Renal cortical epithelial cell (primary cell): ENCODE measurements around the gene MRPL9. TPM values are rescaled to one million over a fixed set of nuclear protein-coding genes. Genes with fewer than 3 reads are reported as not detected.
"Not testable (repeated sequence)": the region's sequence is repeated elsewhere in the genome, so short reads cannot be mapped to it uniquely, and the experiment has no call there.

ENCODE experiments used
- DNase-seq: peaks from one replicate; pipeline ENCODE4 v3.0.0-alpha.2; 2011; ENCODE audit warnings: low read depth
- total RNA-seq: library from RNA; depleted of rRNA; stranded (reverse); fragments of >200 nt; gene quantifications from 2 replicates; pipeline ENCODE4 v1.2.3, GENCODE V29; 2014

The MRPL9 gene
- total RNA-seq, 1 donor from 2014 or later, result 48.3 TPM

DNA sequence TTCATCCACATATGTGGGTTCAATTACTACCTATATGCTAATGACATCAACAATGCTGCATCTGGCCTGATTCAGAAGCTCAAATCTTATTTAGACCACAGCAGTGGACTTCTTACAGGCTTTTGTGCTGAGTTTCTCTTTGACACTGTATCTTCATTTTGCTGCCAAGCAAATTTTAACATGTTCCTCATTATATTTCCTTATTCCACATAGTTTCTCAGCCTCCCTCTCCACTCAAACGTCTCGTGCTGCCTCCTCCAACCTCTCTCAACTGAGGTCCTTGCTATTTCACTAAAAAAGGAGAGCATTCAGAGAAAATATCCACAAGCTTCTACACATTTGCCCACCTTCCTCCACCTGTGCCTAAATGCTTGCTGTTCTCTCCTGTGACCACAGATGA is 20.5 kb upstream of the MRPL9 start:
- DNase-seq, result no peak

DNA sequence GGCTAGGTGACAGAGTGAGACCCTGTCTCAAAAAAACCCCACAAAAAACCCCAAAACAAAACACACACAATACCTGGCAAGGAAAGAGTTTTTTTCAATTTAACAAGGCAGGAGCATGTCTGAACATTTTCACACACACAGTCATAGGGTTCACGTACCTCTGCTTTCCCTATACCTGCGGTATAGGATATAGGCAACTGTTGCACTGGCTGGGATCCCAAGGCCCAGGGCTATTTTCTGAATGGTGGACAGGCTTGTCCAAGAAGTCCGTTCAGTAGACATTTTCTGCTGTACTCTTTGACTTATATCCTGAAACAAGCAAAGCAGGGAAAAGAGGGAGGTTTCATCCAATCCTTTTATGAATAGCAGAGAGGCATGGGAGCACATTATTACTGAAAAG is 19.4 kb upstream of the MRPL9 start:
- DNase-seq, result no peak

DNA sequence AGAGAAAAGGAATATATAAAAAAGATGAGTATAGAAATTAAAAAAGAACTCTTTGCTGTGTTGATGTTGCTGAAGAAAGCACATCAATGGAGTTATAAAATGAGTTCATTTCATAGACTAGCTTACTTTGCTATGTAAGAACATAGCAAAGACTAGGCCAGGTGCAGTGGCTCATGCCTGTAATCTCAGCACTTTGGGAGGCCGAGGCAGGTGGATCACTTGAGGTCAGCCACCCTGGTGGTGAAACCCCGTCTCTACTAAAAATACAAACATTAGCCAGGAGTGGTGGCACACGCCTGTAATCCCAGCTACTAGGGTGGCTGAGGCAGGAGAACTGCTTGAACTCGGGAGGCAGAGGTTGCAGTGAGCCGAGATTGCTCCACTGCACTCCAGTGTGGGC is 18.7 kb upstream of the MRPL9 start:
- not testable (repeated sequence) for DNase-seq

DNA sequence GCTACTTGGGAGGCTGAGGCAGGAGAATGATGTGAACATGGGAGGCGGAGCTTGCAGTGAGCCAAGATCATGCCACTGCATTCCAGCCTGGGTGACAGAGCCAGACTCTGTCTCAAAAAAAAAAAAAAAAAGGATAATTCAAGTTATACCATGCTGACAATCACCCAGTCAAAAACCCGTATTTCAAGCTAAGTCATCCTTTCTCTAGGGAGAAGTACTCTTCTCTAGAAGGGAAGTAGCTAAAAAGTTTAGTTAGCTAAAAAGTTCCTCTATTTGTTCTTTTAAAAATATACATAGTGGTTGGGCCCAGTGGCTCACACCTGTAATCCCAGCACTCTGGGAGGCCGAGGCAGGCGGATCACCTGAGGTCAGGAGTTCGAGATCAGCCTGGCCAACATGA is 17.4 kb upstream of the MRPL9 start:
- DNase-seq, result not testable (repeated sequence)

DNA sequence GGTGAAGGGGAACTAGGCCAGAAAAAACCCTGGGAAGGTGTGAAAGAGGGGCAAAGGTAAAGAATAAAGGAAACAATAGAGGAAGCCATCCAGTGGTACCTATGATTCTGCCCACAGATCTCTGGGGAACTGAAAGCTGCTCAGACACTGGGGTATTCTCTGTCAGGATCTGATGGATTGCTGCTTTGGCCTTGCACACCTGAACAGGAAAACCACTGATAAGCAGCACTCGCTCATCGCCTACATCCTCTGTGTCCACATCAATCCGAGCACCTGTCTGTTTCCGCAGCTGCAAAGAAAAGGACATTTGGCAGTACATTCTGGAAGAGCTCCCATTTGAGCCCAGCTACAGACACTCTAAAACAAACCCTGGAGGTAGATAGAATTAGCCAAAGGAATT is 16.6 kb upstream of the MRPL9 start:
- no peak for DNase-seq

DNA sequence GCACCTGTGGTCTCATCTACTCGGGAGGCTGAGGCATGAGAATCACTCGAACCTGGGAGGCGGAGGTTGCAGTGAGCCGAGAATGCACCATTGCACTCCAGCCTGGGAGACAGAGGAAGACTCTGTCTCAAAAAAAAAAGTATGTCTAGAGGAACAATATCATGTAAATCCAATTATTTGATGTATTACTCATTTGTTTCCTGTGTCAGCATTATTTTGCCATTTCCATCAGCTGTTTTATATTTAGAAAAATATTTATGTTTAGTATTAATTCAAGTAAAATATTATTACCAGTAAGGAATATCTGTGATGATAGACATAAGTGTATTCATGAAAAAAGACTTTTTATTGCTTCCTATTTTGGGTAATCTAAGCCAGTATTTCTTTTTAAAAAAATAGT is 14.0 kb upstream of the MRPL9 start:
- DNase-seq, result no peak

DNA sequence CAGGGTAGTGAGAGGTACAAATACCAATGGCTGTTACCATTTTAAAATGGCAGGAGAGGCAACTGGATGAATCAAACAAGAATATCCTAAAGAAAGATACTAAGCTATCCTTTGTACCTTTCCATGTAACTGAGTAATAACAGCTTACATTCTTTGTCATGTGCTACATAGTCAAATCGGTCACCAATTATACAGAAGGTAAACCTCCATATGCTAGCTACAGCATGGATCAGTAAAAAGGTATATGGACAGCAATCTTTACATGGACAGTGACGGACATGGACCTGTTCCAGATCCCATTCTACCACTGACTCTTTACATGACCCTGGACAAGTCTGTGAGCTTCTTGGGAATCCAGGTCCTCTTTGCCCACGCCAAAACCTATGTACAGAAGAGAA is 13.4 kb upstream of the MRPL9 start:
- no peak for DNase-seq

DNA sequence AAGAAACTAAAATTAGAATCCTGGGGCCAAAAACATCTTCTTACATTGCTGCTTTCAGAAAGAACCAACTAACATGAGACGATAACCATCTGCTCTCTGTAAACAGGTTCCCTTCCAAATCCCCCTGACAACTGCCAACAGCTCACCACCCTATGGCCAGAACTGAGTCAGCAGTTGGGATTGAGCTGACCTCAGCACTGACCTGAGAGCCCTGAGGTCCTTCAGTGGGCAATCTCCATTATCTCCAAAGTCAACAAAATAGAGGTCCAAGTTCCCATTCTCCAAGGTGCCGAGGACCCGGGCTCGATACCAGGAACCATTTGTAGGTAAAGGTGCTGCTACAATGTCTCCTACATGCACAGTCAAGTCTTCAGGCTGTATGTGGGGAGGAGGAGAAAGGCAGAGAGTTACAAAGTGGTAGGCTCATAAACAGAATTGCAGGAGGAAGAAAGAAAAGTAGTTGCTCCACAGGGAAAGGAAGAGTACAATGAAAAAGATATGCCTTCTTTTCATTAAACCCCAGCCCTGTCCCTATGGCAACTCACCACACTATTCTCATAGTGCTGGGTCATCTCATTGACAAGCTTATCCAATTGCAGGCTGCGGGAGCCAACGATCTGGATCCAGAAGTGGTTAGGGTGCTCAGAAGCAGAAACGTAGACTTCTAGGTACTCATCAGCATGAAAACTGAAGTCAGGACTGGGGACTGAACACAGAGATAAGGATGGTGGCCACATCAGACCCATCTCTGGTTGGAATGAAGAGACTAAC is 12.8 kb upstream of the MRPL9 start:
- no peak for DNase-seq

DNA sequence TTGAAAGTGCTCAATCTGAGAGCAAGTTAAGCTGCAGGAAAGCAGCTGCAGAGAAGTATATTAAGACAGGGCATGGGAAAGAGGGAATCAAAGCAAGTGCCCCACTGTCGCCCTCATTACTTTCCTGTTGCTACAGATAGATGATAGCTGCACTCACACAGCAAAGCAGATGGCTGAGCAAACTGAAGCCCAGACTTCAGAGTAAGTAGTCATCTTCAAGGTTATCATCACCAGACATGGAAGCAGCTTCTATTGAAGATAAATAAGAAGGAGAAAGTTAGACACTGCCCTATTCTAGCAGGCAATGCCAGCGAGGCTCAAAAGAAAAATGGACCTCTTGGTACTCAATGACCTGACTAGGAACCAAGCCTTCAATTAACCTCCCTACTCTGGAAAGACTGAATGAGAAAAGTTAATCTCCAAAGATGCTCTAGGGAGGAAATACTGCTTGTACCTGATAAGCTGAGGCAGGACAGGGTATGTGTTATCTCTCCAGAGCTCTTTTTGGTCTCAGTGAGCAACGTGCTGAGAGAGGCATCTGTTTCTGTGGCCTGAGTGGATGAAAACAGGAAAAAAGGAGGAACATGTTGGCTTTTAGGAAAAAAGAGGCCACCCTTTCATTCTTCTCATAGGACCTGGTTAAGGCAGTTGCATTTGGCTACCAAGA is 11.1 kb upstream of the MRPL9 start:
- no peak for DNase-seq

DNA sequence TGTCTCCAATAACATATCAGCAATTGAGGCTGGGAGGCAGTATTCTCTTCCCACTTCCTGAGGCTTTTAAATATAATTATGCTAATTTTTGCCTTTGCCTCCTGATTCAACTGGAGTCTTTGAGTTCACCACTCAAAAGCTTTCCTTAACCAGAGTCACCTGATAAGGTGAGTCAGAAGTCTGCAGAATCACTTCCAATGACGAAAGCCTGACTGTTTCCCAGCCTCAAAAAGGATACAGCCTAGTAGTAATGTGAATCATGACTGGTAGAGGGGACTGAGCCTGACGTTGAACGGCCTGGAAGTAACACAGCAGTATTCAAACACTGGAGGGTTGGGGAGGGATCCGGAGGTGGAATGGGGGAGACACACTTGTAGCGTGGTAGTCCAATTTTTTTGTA is 10.4 kb upstream of the MRPL9 start:
- DNase-seq, result peak; percentile 97

DNA sequence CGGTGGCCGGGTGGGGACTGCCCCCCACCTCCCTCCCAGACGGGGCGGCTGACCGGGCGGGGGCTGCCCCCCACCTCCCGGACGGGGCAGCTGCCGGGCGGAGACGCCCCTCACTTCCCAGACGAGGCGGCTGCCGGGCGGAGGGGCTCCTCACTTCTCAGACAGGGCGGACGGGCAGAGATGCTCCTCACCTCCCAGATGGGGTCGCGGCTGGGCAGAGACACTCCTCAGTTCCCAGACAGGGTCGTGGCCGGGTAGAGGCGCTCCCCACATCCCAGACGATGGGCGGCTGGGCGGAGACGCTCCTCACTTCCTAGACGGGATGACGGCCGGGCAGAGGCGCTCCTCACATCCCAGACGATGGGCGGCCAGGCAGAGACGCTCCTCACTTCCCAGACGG is 6.0 kb upstream of the MRPL9 start:
- not testable (repeated sequence) for DNase-seq

DNA sequence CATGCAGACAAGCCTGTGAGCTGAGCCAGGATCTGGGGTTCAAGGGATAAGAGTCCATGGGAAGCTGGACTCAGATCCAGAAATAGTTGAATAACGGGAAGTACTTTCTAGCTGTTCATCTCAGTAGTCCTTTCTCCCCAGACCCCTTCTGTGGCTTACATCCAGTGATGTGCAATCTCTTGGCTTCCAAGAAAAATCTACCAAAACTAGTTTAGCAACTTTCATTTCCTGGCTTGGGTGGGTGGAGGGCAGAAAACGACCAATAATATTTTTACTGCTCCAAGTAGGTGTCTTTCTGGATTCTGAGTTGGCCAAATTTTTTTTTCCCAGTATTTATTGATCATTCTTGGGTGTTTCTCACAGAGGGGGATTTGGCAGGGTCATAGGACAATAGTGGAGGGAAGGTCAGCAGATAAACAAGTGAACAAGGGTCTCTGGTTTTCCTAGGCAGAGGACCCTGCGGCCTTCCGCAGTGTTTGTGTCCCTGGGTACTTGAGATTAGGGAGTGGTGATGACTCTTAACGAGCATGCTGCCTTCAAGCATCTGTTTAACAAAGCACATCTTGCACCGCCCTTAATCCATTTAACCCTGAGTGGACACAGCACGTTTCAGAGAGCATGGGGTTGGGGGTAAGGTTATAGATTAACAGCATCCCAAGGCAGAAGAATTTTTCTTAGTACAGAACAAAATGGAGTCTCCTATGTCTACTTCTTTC is 5.2 kb upstream of the MRPL9 start:
- not testable (repeated sequence) for DNase-seq

DNA sequence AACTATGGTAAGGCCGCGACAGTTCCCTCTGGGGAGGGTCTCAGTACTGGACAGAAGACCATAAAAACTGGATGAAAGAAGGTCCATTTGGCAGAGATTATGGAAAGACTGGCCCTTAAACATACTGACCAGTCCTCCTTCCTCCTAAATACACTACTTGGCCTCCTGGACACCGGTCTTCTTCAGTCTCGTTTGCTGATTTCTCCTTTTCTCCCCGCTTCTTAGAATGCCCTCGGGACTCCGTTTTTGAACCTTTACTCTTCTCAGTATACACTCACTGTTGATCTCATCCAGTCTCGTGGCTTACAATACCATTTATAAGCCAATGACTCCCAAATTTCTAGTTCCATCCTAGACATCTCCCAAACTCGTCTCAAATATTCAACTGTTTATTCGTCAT is 694 bp upstream of the MRPL9 start:
- DNase-seq, result no peak

DNA sequence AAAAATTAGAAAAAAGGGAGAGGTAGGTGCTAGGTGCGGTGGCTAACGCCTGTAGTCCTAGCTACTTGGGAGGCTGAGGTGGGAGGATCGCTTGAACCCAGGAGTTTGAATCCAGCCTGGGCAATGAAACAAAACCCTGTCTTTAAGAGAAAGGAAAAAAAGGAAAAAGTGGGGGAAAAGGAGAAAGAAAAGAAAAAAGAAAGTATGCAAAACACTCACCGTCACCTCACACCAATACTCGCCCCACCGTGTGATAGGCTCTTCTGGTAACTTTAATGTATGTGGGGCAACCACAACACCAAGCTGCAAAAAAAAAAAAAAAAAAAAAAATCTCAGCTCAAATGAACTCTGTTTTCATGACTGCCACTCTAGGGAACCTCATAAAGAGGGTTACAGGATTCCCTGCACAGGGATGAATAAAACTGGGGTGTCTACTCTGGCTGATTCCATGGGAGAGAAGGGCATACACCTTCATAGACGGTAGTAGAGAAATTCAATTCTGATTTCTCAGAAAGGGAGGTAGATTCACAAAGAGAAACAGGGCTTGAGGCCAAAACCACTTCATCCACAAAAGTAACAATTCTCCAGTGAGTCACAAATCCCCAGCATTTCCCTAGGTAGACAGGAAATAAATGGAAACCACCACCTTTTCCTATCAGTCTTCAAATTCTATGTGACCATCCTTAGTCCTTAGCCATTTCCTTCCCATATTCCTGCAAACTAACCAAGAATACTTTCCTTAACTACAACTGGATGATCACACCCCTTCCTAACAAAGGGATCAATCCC is 2.5 kb downstream of the MRPL9 start:
- peak; percentile 24 for DNase-seq

DNA sequence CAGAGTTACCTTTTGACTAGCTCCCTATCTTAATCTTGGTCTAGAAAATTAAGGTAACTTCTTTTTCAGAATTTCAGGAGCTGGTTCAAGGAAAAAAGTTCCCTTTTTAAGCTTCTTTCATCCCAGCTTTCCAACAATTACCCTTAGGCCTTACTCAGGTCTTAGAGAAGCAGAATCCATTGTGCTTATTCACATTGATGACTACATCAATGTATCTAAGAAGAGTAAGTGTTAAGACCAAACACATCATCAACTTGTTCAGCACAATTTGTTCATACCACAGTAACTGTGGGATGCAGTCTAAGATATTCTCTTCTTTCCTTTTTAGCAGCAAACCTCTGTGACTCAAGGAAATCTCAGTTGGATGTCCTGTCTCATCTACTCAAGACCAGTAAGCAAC is 4.1 kb downstream of the MRPL9 start:
- no peak for DNase-seq

DNA sequence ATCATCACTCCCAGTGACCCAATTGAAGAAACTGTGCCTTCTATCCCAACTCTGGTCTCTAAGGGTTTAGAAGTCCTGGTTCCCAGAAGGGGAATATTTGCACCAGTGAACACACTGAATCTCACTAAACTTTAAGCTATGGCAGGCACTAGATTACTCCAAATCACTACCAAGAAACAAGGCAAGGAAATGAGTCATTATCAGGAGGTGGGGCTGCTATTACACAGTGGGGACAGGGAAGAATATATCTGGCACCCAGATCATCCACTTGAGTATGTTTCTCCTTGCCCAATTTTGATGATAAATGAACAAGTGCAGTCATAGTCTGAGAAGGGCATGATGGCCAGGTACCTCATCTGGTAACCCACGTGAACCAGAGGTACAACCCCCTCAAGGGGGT is 7.0 kb downstream of the MRPL9 start:
- DNase-seq, result peak; percentile 61

DNA sequence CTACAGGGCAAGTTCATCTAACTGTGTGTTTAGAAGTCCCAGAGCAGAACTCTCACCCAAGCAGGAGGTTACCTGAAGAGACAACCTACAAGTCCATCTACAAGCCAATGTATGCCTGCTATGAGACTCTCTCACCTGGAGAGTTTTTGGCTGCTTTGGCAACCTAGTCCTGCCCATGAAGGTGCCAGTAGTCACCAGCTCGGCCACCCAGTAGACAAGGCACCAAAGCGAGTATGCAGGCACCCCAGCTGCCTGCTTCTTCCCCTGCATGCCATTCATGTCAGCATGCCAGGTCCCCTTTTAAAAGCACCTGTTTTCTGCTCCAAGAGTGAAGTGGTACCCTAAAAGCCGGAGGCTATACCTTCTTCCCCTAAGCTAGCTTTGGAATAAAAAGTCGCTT is 21.8 kb downstream of the MRPL9 start:
- DNase-seq, result no peak

DNA sequence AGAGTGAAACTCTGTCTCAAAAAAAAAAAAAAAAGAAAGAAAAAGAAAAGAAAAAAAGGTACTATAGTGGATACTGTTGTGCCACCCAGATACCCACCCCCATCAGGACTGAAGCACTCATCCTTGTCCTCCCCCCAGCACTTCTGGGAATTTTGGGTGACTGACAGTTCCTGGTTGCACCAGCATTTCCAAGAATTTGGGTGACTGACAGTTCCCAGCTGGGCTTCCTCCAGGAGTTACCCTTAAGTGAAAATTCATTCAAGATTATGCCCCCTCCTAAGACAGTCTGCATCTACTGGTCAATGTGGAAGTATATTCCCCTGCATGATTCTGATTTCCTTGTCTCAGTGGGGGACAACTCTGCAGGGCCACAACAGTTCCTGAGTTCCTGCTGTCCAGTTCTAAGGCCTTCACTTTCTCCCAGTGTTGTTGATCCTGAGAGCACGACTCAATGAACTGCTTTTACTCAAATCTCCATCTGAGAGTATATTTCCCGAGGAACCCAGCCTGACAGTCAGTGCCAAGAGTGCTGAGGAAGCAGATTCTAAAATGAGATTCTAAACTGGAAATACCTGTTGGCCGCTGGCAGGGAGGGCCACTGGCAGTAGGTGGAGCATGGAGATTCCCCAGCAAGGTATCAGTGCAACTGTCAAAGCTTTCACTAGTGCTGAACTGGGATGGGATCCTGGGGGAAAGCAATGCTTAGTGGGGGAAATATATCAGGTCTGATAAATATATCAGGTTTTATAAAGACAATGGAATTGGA is 23.5 kb downstream of the MRPL9 start:
- peak; percentile 15 for DNase-seq

DNA sequence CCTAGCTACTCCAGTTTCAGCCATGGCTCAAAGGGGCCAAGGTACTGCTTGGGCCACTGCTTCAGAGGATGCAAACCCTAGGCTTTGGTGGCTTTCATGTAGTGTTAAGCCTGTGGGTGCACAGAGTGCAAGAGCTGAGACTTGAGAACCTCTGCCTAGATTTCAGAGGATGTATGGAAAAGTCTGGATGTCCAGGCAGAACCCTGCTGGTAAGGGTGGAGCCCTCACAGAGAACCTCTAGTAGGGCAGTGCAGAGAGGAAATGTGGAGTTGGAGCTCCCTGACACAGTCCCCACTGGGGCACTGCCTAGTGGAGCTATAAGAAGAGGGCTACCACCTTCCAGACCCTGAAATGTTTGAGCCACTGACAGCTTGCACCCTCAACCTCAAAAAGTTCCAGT is 25.8 kb downstream of the MRPL9 start:
- DNase-seq, result no peak

DNA sequence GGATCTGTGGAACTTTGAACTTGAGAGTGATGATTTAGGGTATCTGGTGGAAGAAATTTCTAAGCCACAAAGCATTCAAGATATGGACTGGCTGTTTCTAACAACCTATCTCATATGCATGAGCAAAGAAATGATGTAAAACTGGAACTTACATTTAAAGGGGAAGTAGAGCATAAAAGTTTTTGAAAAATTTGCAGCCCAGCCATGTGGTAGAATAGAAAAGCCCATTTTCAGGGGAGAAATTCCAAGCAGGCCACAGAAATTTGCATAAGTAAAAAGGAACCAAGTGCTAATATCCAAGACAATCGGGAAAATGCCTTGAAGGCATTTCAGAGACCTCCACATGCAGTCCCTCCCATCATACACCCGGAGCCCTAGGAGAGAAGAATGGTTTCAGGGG is 26.3 kb downstream of the MRPL9 start:
- no peak for DNase-seq

DNA sequence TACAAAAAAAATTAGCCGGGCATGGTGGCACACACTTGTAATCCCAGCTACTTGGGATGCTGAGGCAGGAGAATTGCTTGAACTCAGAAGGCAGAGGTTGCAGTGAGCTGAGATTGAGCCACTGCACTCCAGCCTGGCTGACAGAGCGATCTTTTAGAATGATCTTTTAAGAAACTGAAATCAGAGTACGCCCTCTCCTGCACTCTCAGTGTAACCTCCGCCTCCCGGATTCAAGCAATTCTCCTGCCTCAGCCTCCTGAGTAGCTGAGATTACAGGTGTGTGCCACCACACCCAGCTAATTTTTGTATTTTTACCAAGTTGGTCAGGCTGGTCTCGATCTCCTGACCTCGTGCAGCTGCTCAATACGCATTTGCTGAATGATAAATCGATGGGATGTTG is 29.3 kb downstream of the MRPL9 start:
- DNase-seq, result not testable (repeated sequence)
